Measurements from ENCODE around the gene TSHZ3. TPM values are rescaled to one million over a fixed set of nuclear protein-coding genes. Genes with fewer than 3 reads are reported as not detected.

Gene TSHZ3
- total RNA-seq, 1 donor from 2014 or later, result 6.1 TPM

DNA sequence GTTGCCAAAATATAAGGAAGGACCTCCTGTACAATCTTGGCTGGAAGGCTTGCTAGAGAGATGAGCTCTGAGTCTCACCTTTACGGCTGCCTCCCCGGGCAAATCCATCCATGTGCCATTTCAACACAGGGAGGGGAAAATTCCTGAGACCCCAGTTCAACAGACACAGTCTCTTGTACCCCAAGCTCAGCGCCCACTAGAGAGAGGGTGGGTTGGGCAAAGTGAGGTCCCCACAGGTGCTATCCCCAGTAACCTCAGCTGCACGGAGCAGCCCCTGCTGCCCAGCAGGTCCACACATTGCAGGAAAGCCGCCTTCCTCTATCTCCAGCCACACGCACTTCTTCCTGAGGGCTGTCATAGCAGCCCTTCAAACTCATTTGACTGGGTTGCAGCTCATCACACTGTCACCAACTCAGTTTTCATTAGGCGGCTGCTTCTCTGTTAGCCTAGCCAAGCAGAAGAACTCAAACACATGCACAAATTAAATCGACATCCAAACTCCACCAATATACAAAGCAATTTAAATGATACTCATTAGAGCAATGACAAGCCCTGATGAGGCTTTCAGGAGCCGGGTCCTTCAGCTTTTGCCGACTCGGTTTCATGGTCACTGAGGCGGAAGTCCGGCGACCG lies 80.4 kb downstream of the TSHZ3 start:
- Mint-ChIP-seq H3K4me3 (ENCODE audit: unreplicated experiment) (no peak overlapping the region), H3K4me1 (ENCODE audit: low read depth, unreplicated experiment) (no peaks in the 10 kb centered on the region), H3K27ac (ENCODE audit: unreplicated experiment) (no peak overlapping the region), H3K36me3 (ENCODE audit: low read depth, unreplicated experiment) (peaks cover 2% of the 10 kb centered on the region), H3K9me3 (ENCODE audit: unreplicated experiment) (peaks cover 1% of the 10 kb centered on the region), H3K27me3 (ENCODE audit: low read depth, unreplicated experiment) (peaks cover 10% of the 10 kb centered on the region)
- no peak overlapping the region for H3K27ac ChIP-seq (ENCODE audit: low read depth, low read length)
- H3K9me3 ChIP-seq (ENCODE audit: insufficient read depth, low read depth, low read length), result no peaks in the 10 kb centered on the region
- peaks cover 8% of the 10 kb centered on the region for H3K36me3 ChIP-seq (ENCODE audit: insufficient read depth, low read length)
- DNase-seq (ENCODE audit: low read depth), result no peak
- TF ChIP-seq EZH2 (IDR thresholded peaks at IDR 0.05; ENCODE audit: insufficient read depth, low read length), result no peak
- TF ChIP-seq, protein P1, sequence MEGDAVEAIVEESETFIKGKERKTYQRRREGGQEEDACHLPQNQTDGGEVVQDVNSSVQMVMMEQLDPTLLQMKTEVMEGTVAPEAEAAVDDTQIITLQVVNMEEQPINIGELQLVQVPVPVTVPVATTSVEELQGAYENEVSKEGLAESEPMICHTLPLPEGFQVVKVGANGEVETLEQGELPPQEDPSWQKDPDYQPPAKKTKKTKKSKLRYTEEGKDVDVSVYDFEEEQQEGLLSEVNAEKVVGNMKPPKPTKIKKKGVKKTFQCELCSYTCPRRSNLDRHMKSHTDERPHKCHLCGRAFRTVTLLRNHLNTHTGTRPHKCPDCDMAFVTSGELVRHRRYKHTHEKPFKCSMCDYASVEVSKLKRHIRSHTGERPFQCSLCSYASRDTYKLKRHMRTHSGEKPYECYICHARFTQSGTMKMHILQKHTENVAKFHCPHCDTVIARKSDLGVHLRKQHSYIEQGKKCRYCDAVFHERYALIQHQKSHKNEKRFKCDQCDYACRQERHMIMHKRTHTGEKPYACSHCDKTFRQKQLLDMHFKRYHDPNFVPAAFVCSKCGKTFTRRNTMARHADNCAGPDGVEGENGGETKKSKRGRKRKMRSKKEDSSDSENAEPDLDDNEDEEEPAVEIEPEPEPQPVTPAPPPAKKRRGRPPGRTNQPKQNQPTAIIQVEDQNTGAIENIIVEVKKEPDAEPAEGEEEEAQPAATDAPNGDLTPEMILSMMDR (IDR thresholded peaks at IDR 0.05; ENCODE audit: insufficient read depth, low read depth, low read length), result no peak
- H3K4me2 ChIP-seq (ENCODE audit: low read length), result no peak overlapping the region
- no peak overlapping the region for H2AFZ ChIP-seq (ENCODE audit: low read depth, low read length)
- no peak for FAIRE-seq
- no peaks in the 10 kb centered on the region for H3K27me3 ChIP-seq (ENCODE audit: insufficient read depth, low read length)
- H3K4me1 ChIP-seq (ENCODE audit: insufficient read depth, low read length), result peaks cover 16% of the 10 kb centered on the region
- no peaks in the 10 kb centered on the region for H3K79me2 ChIP-seq (ENCODE audit: insufficient read depth, low read length)
- H3K9ac ChIP-seq (ENCODE audit: low read length), result no peak overlapping the region
- H3K4me3 ChIP-seq (ENCODE audit: insufficient read depth, low read depth, low read length), result no peak overlapping the region
- H4K20me1 ChIP-seq (ENCODE audit: insufficient read depth, low read length), result no peaks in the 10 kb centered on the region

DNA sequence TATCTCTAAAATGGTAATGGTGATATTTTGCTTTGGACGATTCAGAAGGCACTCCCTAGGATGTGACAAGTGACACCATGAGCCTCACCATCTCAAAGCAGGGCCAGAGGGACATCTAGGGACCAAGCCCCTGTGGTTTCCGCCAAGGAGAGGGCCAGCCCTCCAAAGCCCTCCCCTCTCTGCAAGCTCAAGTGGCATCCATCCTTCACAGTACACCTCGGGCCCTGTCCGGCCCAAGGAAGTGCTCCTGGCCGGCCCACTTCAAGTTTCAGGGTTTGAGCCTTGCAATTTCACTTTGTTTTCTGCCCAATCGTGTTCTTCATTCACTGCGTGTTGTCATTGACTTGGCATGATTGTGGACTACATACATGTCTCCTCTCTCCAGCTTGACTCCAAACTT lies 82.5 kb downstream of the TSHZ3 start:
- TF ChIP-seq, protein P1 (IDR thresholded peaks at IDR 0.05; ENCODE audit: insufficient read depth, low read depth, low read length), result no peak
- TF ChIP-seq EZH2 (IDR thresholded peaks at IDR 0.05; ENCODE audit: insufficient read depth, low read length), result no peak
- Histone ChIP-seq H2AFZ (ENCODE audit: low read depth, low read length) (no peak overlapping the region), H3K27ac (ENCODE audit: low read depth, low read length) (no peak overlapping the region), H3K36me3 (ENCODE audit: insufficient read depth, low read length) (no peaks in the 10 kb centered on the region), H3K9ac (ENCODE audit: low read length) (no peak overlapping the region), H3K4me3 (ENCODE audit: insufficient read depth, low read depth, low read length) (no peak overlapping the region), H3K27me3 (ENCODE audit: insufficient read depth, low read length) (no peaks in the 10 kb centered on the region), H3K4me2 (ENCODE audit: low read length) (no peak overlapping the region), H3K4me1 (ENCODE audit: insufficient read depth, low read length) (peaks cover 16% of the 10 kb centered on the region), H4K20me1 (ENCODE audit: insufficient read depth, low read length) (no peaks in the 10 kb centered on the region), H3K9me3 (ENCODE audit: insufficient read depth, low read depth, low read length) (no peaks in the 10 kb centered on the region), H3K79me2 (ENCODE audit: insufficient read depth, low read length) (no peaks in the 10 kb centered on the region)
- DNase-seq (ENCODE audit: low read depth), result no peak
- no peak overlapping the region for H3K4me3 Mint-ChIP-seq (ENCODE audit: unreplicated experiment)
- H3K36me3 Mint-ChIP-seq (ENCODE audit: low read depth, unreplicated experiment), result no peaks in the 10 kb centered on the region
- H3K27ac Mint-ChIP-seq (ENCODE audit: unreplicated experiment), result no peak overlapping the region
- peaks cover 11% of the 10 kb centered on the region for H3K27me3 Mint-ChIP-seq (ENCODE audit: low read depth, unreplicated experiment)
- H3K9me3 Mint-ChIP-seq (ENCODE audit: unreplicated experiment), result peaks cover 1% of the 10 kb centered on the region
- FAIRE-seq, result no peak
- no peaks in the 10 kb centered on the region for H3K4me1 Mint-ChIP-seq (ENCODE audit: low read depth, unreplicated experiment)

DNA sequence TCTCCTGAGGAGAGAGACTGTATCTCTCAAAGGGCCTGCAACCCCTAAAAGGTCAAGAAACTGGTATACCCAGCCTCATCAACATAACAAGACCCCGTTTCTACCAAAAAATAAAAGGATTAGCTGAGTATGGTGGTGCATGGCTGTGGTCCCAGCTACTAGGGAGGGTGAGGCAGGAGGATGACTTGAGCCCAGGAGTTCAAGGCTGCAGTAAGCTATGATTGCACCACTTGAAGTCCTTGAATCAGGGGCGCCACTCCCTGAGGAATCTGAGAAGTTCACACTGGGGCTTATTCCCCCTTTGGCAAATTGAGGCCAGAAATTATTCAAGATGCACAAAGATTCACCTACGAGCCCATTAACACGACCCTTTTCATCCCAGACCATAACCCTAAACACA lies 83.0 kb downstream of the TSHZ3 start:
- Mint-ChIP-seq H3K27ac (ENCODE audit: unreplicated experiment) (no peak overlapping the region), H3K9me3 (ENCODE audit: unreplicated experiment) (peaks cover 1% of the 10 kb centered on the region), H3K36me3 (ENCODE audit: low read depth, unreplicated experiment) (no peaks in the 10 kb centered on the region), H3K4me1 (ENCODE audit: low read depth, unreplicated experiment) (no peaks in the 10 kb centered on the region), H3K27me3 (ENCODE audit: low read depth, unreplicated experiment) (peaks cover 15% of the 10 kb centered on the region), H3K4me3 (ENCODE audit: unreplicated experiment) (no peak overlapping the region)
- Histone ChIP-seq H3K9ac (ENCODE audit: low read length) (no peak overlapping the region), H3K79me2 (ENCODE audit: insufficient read depth, low read length) (no peaks in the 10 kb centered on the region), H3K27ac (ENCODE audit: low read depth, low read length) (no peak overlapping the region), H2AFZ (ENCODE audit: low read depth, low read length) (no peak overlapping the region), H4K20me1 (ENCODE audit: insufficient read depth, low read length) (no peaks in the 10 kb centered on the region), H3K4me2 (ENCODE audit: low read length) (no peak overlapping the region), H3K27me3 (ENCODE audit: insufficient read depth, low read length) (no peaks in the 10 kb centered on the region), H3K4me1 (ENCODE audit: insufficient read depth, low read length) (peaks cover 12% of the 10 kb centered on the region), H3K36me3 (ENCODE audit: insufficient read depth, low read length) (no peaks in the 10 kb centered on the region), H3K4me3 (ENCODE audit: insufficient read depth, low read depth, low read length) (no peak overlapping the region), H3K9me3 (ENCODE audit: insufficient read depth, low read depth, low read length) (no peaks in the 10 kb centered on the region)
- TF ChIP-seq EZH2 (IDR thresholded peaks at IDR 0.05; ENCODE audit: insufficient read depth, low read length), result no peak
- TF ChIP-seq, protein P1 (IDR thresholded peaks at IDR 0.05; ENCODE audit: insufficient read depth, low read depth, low read length), result no peak
- FAIRE-seq, result no peak
- DNase-seq (ENCODE audit: low read depth), result no peak

Data from astrocyte (in vitro differentiated cells and primary cell).